Gastroesophageal sphincter (tissue), 4 donors: ENCODE data around the gene LAMTOR5. TPM values are rescaled to one million over a fixed set of nuclear protein-coding genes. Genes with fewer than 3 reads are reported as not detected.

ENCODE experiments used
- ATAC-seq: fragments of 150-250 bp; one replicate; pipeline ENCODE4 v1.9.1; 2016; ENCODE audit warnings: mild to moderate bottlenecking, moderate library complexity
- H3K27ac ChIP-seq, 4 donors: fragments of 200-600 bp; sonication (generic) in 3 of 4; 1 replicate in 3 of 4; 2 replicates in 1 of 4; pipeline ENCODE4 v1.5.1; 2016 to 2019
- H3K27me3 ChIP-seq: fragments of 200-600 bp; sonication (generic); one replicate; pipeline ENCODE4 v1.5.1; 2019
- H3K36me3 ChIP-seq, 2 donors: fragments of 200-600 bp; sonication (generic); one replicate each; pipeline ENCODE4 v1.5.1; 2019; ENCODE audit warnings: control low read depth in 1 of 2
- H3K4me1 ChIP-seq, 3 donors: fragments of 200-600 bp; sonication (generic); 1 replicate in 2 of 3; 2 replicates in 1 of 3; pipeline ENCODE4 v1.5.1; 2016 to 2019; ENCODE audit warnings: control low read depth in 2 of 3
- H3K4me3 ChIP-seq, 2 donors: fragments of 200-600 bp; sonication (generic); one replicate each; pipeline ENCODE4 v1.5.1; 2019; ENCODE audit warnings: mild to moderate bottlenecking in 1 of 2, moderate library complexity in 1 of 2
- H3K9me3 ChIP-seq, 3 donors: fragments of 200-600 bp; sonication (generic); one replicate each; pipeline ENCODE4 v1.5.1; 2017 to 2019; ENCODE audit warnings: control low read depth in 2 of 3
- CTCF ChIP-seq, 4 experiments: fragments of 200-600 bp in 2 of 4; fragments of 450-650 bp in 2 of 4; sonication (generic) in 1 of 4; IDR thresholded peaks; one replicate each; pipeline ENCODE4 v1.5.1; 2017 to 2019; ENCODE audit warnings: antibody characterized with exemption in 4 of 4, mild to moderate bottlenecking in 2 of 4, moderate library complexity in 2 of 4
- EP300 ChIP-seq: sonication (generic); formaldehyde crosslinking; IDR thresholded peaks from one replicate; pipeline ENCODE4 v1.6.1; 2017; ENCODE audit warnings: antibody characterized with exemption, mild to moderate bottlenecking
- POLR2A ChIP-seq, 2 donors: fragments of 450-650 bp; IDR thresholded peaks; one replicate each; pipeline ENCODE4 v1.6.1; 2017; ENCODE audit warnings: antibody characterized with exemption in 2 of 2, mild to moderate bottlenecking in 2 of 2, moderate library complexity in 1 of 2
- POLR2AphosphoS5 ChIP-seq: sonication (generic); formaldehyde crosslinking; IDR thresholded peaks from one replicate; pipeline ENCODE4 v1.6.1; 2017; ENCODE audit warnings: antibody characterized with exemption
- WGBS, 2 donors: methylation state at CpG; one replicate each; pipeline ENCODE4 v1.1.5; 2018; ENCODE audit warnings: low coverage in 1 of 2; 5-methylcytosine and 5-hydroxymethylcytosine counted together
- total RNA-seq, 4 donors: library from RNA; depleted of rRNA; stranded (reverse); fragments of >200 nt; gene quantifications; one replicate each; pipeline ENCODE4 v1.1.0, GENCODE V29; 2016

LAMTOR5 gene
- total RNA-seq, 4 donors from 2014 or later: 72.5 to 126 (median 101) TPM

DNA sequence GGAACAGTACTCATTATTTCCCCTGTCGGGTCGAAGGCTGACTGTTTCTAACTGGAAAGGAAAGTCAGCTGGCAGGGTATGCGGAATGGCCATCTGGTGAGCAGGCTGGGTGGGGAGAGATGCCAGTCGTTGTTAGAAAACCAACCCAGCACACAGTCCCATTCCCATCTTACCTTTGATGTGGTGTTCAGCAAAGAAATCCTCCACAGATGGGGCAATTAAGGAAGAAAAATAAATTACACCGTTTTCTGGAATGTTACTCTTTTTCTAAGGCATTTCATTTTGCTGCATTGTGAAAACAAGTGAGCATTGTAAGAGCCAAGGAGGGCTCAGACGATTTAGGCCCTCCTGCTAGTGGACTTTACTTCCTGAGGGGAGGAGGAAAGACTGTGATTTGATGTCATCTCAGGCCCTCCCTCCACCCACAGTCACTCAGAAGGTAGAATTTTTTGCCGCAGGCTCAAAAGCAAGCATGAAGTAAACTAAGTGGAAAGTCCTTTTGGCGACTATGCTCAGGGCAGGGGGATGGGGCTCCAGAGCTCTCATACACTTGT is 16.7 kb downstream of the LAMTOR5 start, which contains the start of gene SLC16A4:
TSS of gene SLC16A4 (minus strand) at position 335 of the 554 bp plus-strand sequence. CDS start 1,703 bp downstream, outside the sequence.
- peaks cover 3 to 34% (median 5%) of the 10 kb centered on the region in 3 donors for H3K4me1 ChIP-seq
- peak within 1 kb of the TSS; percentile 34 to 44 for H3K4me3 ChIP-seq
- peak within 1 kb of the TSS; percentile 68 to 77 (median 76) for H3K27ac ChIP-seq
- 19 to 31% methylated on average over 8 of the region's 8 CpGs for WGBS, 2 donors
- H3K27me3 ChIP-seq: no peaks in the 10 kb centered on the region
- H3K36me3 ChIP-seq: peaks cover 0 to 41% of the 10 kb centered on the region in 2 donors
- H3K9me3 ChIP-seq: no peaks in the 10 kb centered on the region
- TF ChIP-seq POLR2A (IDR thresholded peaks at IDR 0.05): peak in 1 of 2 donors; percentile 15
- no peak for TF ChIP-seq EP300
- peak; percentile 62 for TF ChIP-seq POLR2AphosphoS5
- ATAC-seq: peak; percentile 79

DNA sequence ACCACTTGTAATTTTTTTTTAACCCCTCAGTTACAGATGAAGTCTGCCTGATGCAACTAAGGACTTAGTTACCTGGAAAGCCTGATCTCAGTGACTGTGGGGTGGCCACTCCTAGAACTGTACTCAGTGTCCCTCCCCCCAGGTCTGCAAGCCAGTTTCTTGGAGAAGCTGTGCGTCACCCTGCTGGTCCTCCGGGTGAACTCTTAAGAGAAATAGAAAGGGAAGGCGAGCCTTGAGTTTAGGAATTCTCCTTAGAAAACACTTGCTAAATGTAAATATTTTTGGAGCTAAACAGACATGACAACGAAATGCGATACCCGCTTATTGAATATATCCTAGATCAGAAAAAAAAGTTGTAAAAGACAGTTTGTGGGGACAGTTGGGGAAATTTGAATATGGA is 17.4 kb downstream of the LAMTOR5 start:
- Histone ChIP-seq H3K27me3 (no peaks in the 10 kb centered on the region), H3K27ac (peak overlapping the region; percentile 68 to 77 (median 76)), H3K36me3 (peaks cover 0 to 40% of the 10 kb centered on the region in 2 donors), H3K4me1 (peaks cover 3 to 34% (median 5%) of the 10 kb centered on the region in 3 donors), H3K4me3 (peak overlapping the region; percentile 34 to 44), H3K9me3 (no peaks in the 10 kb centered on the region)
- no peak for TF ChIP-seq EP300
- peak; percentile 59 for TF ChIP-seq POLR2AphosphoS5
- 39 to 50% methylated on average over 6 of the region's 6 CpGs for WGBS, 2 donors
- peak; percentile 88 for ATAC-seq

DNA sequence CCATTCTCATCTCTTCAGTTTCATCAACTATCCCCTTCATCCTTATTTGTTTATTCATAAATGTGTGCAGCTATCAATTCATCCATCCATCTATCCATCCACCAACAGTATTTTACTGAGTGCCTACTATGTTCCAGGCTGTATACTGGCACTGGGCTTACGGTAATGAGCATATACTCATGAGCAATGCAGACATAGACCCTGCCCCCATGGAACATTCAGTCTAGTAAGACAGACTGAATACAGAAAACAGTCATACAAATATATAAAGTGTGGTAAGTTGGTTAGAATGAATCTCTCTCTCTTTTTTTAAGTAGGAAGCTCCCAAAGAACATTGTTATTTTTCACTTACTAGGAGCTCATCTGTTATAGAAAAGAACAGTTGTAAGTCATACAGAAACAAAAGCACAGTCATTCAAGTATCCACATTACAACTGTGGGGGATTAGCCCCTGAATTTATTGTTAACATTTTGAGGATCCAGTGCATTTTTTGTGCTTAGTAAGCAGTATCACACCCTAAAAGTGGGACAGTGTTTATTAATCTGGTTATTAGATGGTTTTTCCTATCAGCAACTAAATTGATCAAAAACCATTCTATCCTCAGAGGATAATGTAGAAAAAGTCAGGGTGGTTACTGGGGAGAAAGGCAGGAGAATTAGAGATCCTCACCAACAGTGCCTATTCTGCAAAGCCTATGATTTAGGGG is 20.3 kb downstream of the LAMTOR5 start:
- TF ChIP-seq CTCF (IDR thresholded peaks at IDR 0.05) (no peak), POLR2AphosphoS5 (no peak), POLR2A (IDR thresholded peaks at IDR 0.05) (no peak), EP300 (no peak)
- Histone ChIP-seq H3K4me1 (peaks cover 3 to 33% (median 5%) of the 10 kb centered on the region in 3 donors), H3K27me3 (no peaks in the 10 kb centered on the region), H3K9me3 (no peaks in the 10 kb centered on the region), H3K36me3 (peaks cover 0 to 53% of the 10 kb centered on the region in 2 donors), H3K4me3 (no peak overlapping the region), H3K27ac (no peak overlapping the region)
- 88% methylated on average over 1 of the region's 1 CpG; no CpG with 5 or more reads in 1 of the 2 donors for WGBS, 2 donors
- no peak for ATAC-seq

GRCh38 chr1:110385369-110385768 is 22.1 kb downstream of the LAMTOR5 start:
- Histone ChIP-seq H3K4me3 (no peak overlapping the region), H3K9me3 (no peaks in the 10 kb centered on the region), H3K27ac (no peak overlapping the region), H3K36me3 (peaks cover 0 to 69% of the 10 kb centered on the region in 2 donors), H3K4me1 (peaks cover 0 to 19% (median 5%) of the 10 kb centered on the region in 3 donors), H3K27me3 (no peaks in the 10 kb centered on the region)
- no peak for ATAC-seq
- WGBS, 2 donors: 100% methylated on average over 1 of the region's 1 CpG
- TF ChIP-seq CTCF (IDR thresholded peaks at IDR 0.05) (no peak), POLR2AphosphoS5 (no peak)

DNA sequence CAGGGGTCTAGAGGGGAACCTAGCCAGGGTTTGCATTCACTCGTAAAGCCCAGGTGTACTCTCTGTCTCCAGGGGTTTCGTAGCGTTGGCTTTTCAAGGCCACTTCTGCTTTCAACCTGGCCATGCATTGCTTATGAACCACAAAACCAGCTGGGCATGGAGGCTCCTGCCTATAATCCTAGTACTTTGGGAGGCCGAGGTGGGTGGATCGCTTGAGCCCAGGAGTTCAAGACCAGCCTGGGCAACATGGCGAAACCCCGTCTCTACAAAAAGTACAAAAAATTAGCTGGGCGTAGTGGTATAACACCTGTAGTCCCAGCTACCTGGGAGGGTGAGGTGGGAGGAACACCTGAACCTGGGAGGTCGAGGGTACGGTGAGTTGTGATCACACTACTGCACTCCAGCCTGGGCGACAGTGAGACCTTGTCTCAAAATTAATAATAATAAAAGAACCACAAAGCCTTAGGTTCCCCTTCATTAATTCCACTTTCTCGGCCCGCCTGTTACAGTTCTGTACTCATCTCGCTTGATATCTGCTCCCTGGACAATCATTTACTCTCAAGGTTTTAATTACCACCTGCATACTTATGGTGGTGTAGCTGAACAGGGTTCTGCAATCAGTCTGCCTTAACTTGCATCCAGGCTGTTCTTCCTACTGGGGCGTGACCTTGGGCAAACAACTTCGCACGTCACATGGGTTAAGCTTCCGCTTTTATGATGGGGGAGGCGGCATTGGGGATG is 22.7 kb downstream of the LAMTOR5 start:
- Histone ChIP-seq H3K27ac (peak overlapping the region in 1 of 4 donors; percentile 36), H3K27me3 (no peaks in the 10 kb centered on the region), H3K36me3 (peaks cover 0 to 76% of the 10 kb centered on the region in 2 donors), H3K4me3 (no peak overlapping the region), H3K4me1 (peaks cover 0 to 13% (median 5%) of the 10 kb centered on the region in 3 donors), H3K9me3 (no peaks in the 10 kb centered on the region)
- no peak for TF ChIP-seq POLR2AphosphoS5
- no peak for TF ChIP-seq CTCF (IDR thresholded peaks at IDR 0.05)
- 94 to 96% methylated on average over 9 to 16 of the region's 19 CpGs for WGBS, 2 donors
- no peak for ATAC-seq
